Caco-2 (cell line): ENCODE measurements around the gene ACP2. TPM values are rescaled to one million over a fixed set of nuclear protein-coding genes. Genes with fewer than 3 reads are reported as not detected.

ENCODE experiments used
- BruUV-seq: library from RNA; stranded (reverse); fragments of 400-500 nt; replicated peaks from 2 replicates; lab custom pipeline; 2021; lab: Mats Ljungman, UMichigan
- CTCF ChIA-PET: fragments of 300-600 bp; sonication (Branson Sonifier 250); formaldehyde crosslinking; loops from one replicate; lab custom pipeline; 2022; ENCODE audit warnings: antibody characterized with exemption; lab: Charles Lee
- POLR2A ChIA-PET: fragments of 300-600 bp; sonication (Branson Sonifier 250); formaldehyde crosslinking; loops from one replicate; lab custom pipeline; 2022; ENCODE audit warnings: antibody characterized with exemption; lab: Charles Lee
- DNase-seq, 2 experiments: peaks; one replicate each; pipeline versions ENCODE4 v3.0.0 to v3.0.0-alpha.2; 2020 to 2022
- H3K27me3 ChIP-seq: replicated peaks from 2 replicates; pipeline ENCODE4 v1.6.0; 2011; ENCODE audit warnings: low read length; ENCODE audit not compliant: control insufficient read depth, insufficient read depth
- H3K36me3 ChIP-seq: 2 replicates; pipeline ENCODE4 v1.5.1; 2011; ENCODE audit warnings: low read length; ENCODE audit not compliant: control insufficient read depth, insufficient read depth
- H3K4me1 ChIP-seq: fragments of 250-450 bp; sonication (Bioruptor Pico); 2 replicates; pipeline ENCODE4 v1.5.1; 2020; ENCODE audit warnings: mild to moderate bottlenecking
- H3K4me3 ChIP-seq: 2 replicates; pipeline ENCODE4 v1.5.1; 2011; ENCODE audit warnings: low read depth, mild to moderate bottlenecking, control low read depth, low read length
- H3K9me3 ChIP-seq: fragments of 250-450 bp; sonication (Bioruptor Pico); 2 replicates; pipeline ENCODE4 v1.5.1; 2020; ENCODE audit warnings: mild to moderate bottlenecking, moderate library complexity
- H3K27ac Mint-ChIP-seq: one replicate; pipeline ENCODE4 v1.8.0; 2022; ENCODE audit warnings: mixed read lengths; ENCODE audit not compliant: unreplicated experiment
- H3K27me3 Mint-ChIP-seq: one replicate; pipeline ENCODE4 v1.8.0; 2022; ENCODE audit warnings: mixed read lengths; ENCODE audit not compliant: insufficient read depth, unreplicated experiment
- H3K36me3 Mint-ChIP-seq: one replicate; pipeline ENCODE4 v1.8.0; 2022; ENCODE audit warnings: mild to moderate bottlenecking, mixed read lengths; ENCODE audit not compliant: insufficient read depth, unreplicated experiment
- H3K4me1 Mint-ChIP-seq: one replicate; pipeline ENCODE4 v1.8.0; 2022; ENCODE audit warnings: low read depth, mixed read lengths; ENCODE audit not compliant: unreplicated experiment
- H3K4me3 Mint-ChIP-seq: one replicate; pipeline ENCODE4 v1.8.0; 2022; ENCODE audit warnings: mild to moderate bottlenecking, moderate library complexity, mixed read lengths; ENCODE audit not compliant: unreplicated experiment
- H3K9me3 Mint-ChIP-seq: one replicate; pipeline ENCODE4 v1.8.0; 2022; ENCODE audit warnings: mixed read lengths; ENCODE audit not compliant: unreplicated experiment
- CTCF ChIP-seq, 2 experiments: fragments of 200-600 bp in 1 of 2; IDR thresholded peaks; 1 replicate in 1 of 2; 2 replicates in 1 of 2; pipeline versions ENCODE4 v1.5.1 to v1.8.0; 2011 to 2022; ENCODE audit warnings: antibody characterized with exemption in 1 of 2, control low read depth in 1 of 2, inconsistent platforms in 1 of 2, low read depth in 1 of 2, low read length in 1 of 2, mild to moderate bottlenecking in 1 of 2, moderate library complexity in 1 of 2; ENCODE audit not compliant: insufficient read depth in 1 of 2, severe bottlenecking in 1 of 2, unreplicated experiment in 1 of 2
- intact Hi-C: fragments of 100-400 bp; cut with micrococcal nuclease; formaldehyde crosslinking; loops from one replicate; pipeline ENCODE4 v1.10.0; 2022; ENCODE audit not compliant: unreplicated experiment
- total RNA-seq: library from RNA; stranded (reverse); gene quantifications from 2 replicates; pipeline ENCODE4 v1.2.3, GENCODE V29; 2022

The ACP2 gene
- total RNA-seq, 1 experiment from 2014 or later: 44.7 TPM

- Histone ChIP-seq H3K4me1 (no peaks in the 10 kb centered on the region), H3K4me3 (no peak overlapping the region), H3K9me3 (no peaks in the 10 kb centered on the region), H3K36me3 (peaks cover 12% of the 10 kb centered on the region), H3K27me3 (no peaks in the 10 kb centered on the region)
- ChIA-PET CTCF (interaction anchor here (1.0 kb wide), 1 partner anchor 71 kb away, joined by 3 read pairs; no protein-coding TSS in a partner anchor), POLR2A (no interaction called here)
- BruUV-seq: TSS peak; percentile 37
- intact Hi-C loops: no loop called here
- H3K36me3 Mint-ChIP-seq: peaks cover 67% of the 10 kb centered on the region
- no peak for TF ChIP-seq CTCF (IDR thresholded peaks at IDR 0.05; ENCODE audit: insufficient read depth in 1 of 2, low read depth in 1 of 2, low read length in 1 of 2, severe bottlenecking in 1 of 2, unreplicated experiment in 1 of 2)
- peaks cover 5% of the 10 kb centered on the region for H3K4me1 Mint-ChIP-seq
- H3K27me3 Mint-ChIP-seq: no peaks in the 10 kb centered on the region
- H3K4me3 Mint-ChIP-seq: no peak overlapping the region
- no peaks in the 10 kb centered on the region for H3K9me3 Mint-ChIP-seq
- no peak overlapping the region for H3K27ac Mint-ChIP-seq
- no peak for DNase-seq
Measured at GRCh38 chr11:47284151-47284550, 35.5 kb upstream of the ACP2 start.

GRCh38 chr11:47282462-47282861, 33.8 kb upstream of the ACP2 start:
- DNase-seq: no peak
- BruUV-seq: no TSS peak
- no peaks in the 10 kb centered on the region for H3K9me3 Mint-ChIP-seq
- H3K9me3 ChIP-seq: no peaks in the 10 kb centered on the region
- ChIA-PET POLR2A (no interaction called here), CTCF (no interaction called here)
- no peaks in the 10 kb centered on the region for H3K27me3 Mint-ChIP-seq
- peaks cover 12% of the 10 kb centered on the region for H3K36me3 ChIP-seq
- no peak overlapping the region for H3K4me3 ChIP-seq
- no peaks in the 10 kb centered on the region for H3K4me1 ChIP-seq
- intact Hi-C loops: no loop called here
- H3K36me3 Mint-ChIP-seq: peaks cover 66% of the 10 kb centered on the region
- H3K4me3 Mint-ChIP-seq: no peak overlapping the region
- H3K27ac Mint-ChIP-seq: no peak overlapping the region
- H3K27me3 ChIP-seq: no peaks in the 10 kb centered on the region
- no peak for TF ChIP-seq CTCF (IDR thresholded peaks at IDR 0.05; ENCODE audit: insufficient read depth in 1 of 2, low read depth in 1 of 2, low read length in 1 of 2, severe bottlenecking in 1 of 2, unreplicated experiment in 1 of 2)
- H3K4me1 Mint-ChIP-seq: peaks cover 5% of the 10 kb centered on the region

GRCh38 chr11:47280860-47281259, 32.2 kb upstream of the ACP2 start:
- H3K9me3 Mint-ChIP-seq: no peaks in the 10 kb centered on the region
- intact Hi-C loops: no loop called here
- H3K4me1 Mint-ChIP-seq: peaks cover 12% of the 10 kb centered on the region
- H3K4me3 Mint-ChIP-seq: no peak overlapping the region
- ChIA-PET POLR2A (no interaction called here), CTCF (no interaction called here)
- H3K36me3 Mint-ChIP-seq: peaks cover 70% of the 10 kb centered on the region
- no peak for TF ChIP-seq CTCF (IDR thresholded peaks at IDR 0.05; ENCODE audit: insufficient read depth in 1 of 2, low read depth in 1 of 2, low read length in 1 of 2, severe bottlenecking in 1 of 2, unreplicated experiment in 1 of 2)
- no peak overlapping the region for H3K4me3 ChIP-seq
- no peaks in the 10 kb centered on the region for H3K27me3 Mint-ChIP-seq
- H3K4me1 ChIP-seq: no peaks in the 10 kb centered on the region
- no peaks in the 10 kb centered on the region for H3K27me3 ChIP-seq
- no peak for DNase-seq
- H3K27ac Mint-ChIP-seq: no peak overlapping the region
- no peaks in the 10 kb centered on the region for H3K9me3 ChIP-seq
- H3K36me3 ChIP-seq: peaks cover 15% of the 10 kb centered on the region
- no TSS peak for BruUV-seq
